OCI-M1 (cell line): ENCODE results near the gene PSG11.
"Not testable (repeated sequence)": the region's sequence is repeated elsewhere in the genome, so short reads cannot be mapped to it uniquely, and the experiment has no call there.

Experiments used
- DNase-seq: peaks from one replicate; lab custom pipeline; 2025; lab: John Stamatoyannopoulos, UW

Gene PSG11

GRCh38 chr19:43026369-43026768 is at the start of gene PSG11:
TSS of gene PSG11 (minus strand) at chr19:43026469. CDS start at chr19:43026372, 97 bp downstream.
- not testable (repeated sequence) for DNase-seq

GRCh38 chr19:43062418-43062817 is 36.1 kb upstream of the PSG11 start:
- not testable (repeated sequence) for DNase-seq

- DNase-seq = not testable (repeated sequence)
Measured at GRCh38 chr19:43061326-43061725, 35.1 kb upstream of the PSG11 start.

GRCh38 chr19:43060254-43060653 is 34.0 kb upstream of the PSG11 start:
- not testable (repeated sequence) for DNase-seq

GRCh38 chr19:43059482-43059881 is 33.2 kb upstream of the PSG11 start:
- not testable (repeated sequence) for DNase-seq

- not testable (repeated sequence) for DNase-seq
Measured at GRCh38 chr19:43058440-43058839, 32.2 kb upstream of the PSG11 start.

- DNase-seq = not testable (repeated sequence)
Measured at GRCh38 chr19:43047966-43048365, 21.7 kb upstream of the PSG11 start.

- DNase-seq = not testable (repeated sequence)
Measured at GRCh38 chr19:43046578-43046977, 20.3 kb upstream of the PSG11 start.

GRCh38 chr19:43043492-43044180 is 17.4 kb upstream of the PSG11 start:
- not testable (repeated sequence) for DNase-seq

- not testable (repeated sequence) for DNase-seq
Measured at GRCh38 chr19:43031645-43032044, 5.4 kb upstream of the PSG11 start.

- no peak for DNase-seq
Measured at GRCh38 chr19:43028866-43029265, 2.6 kb upstream of the PSG11 start.

GRCh38 chr19:43027985-43028384 is 1.7 kb upstream of the PSG11 start:
- not testable (repeated sequence) for DNase-seq

GRCh38 chr19:43027061-43027460 is 792 bp upstream of the PSG11 start:
- DNase-seq = not testable (repeated sequence)

GRCh38 chr19:43022098-43022497 is 4.2 kb downstream of the PSG11 start:
- DNase-seq = not testable (repeated sequence)

- DNase-seq = not testable (repeated sequence)
Measured at GRCh38 chr19:43021629-43022028, 4.6 kb downstream of the PSG11 start.

- not testable (repeated sequence) for DNase-seq
Measured at GRCh38 chr19:43019588-43019987, 6.7 kb downstream of the PSG11 start.

GRCh38 chr19:43005841-43006240 is 20.4 kb downstream of the PSG11 start:
- DNase-seq = not testable (repeated sequence)

- not testable (repeated sequence) for DNase-seq
Measured at GRCh38 chr19:43004846-43005245, 21.4 kb downstream of the PSG11 start.

- not testable (repeated sequence) for DNase-seq
Measured at GRCh38 chr19:43003634-43004033, 22.6 kb downstream of the PSG11 start.

GRCh38 chr19:43002948-43003347 is 23.3 kb downstream of the PSG11 start:
- not testable (repeated sequence) for DNase-seq

GRCh38 chr19:42996161-42996560 is 30.1 kb downstream of the PSG11 start:
- DNase-seq = not testable (repeated sequence)

- DNase-seq = not testable (repeated sequence)
Measured at GRCh38 chr19:42992029-42992604, 34.2 kb downstream of the PSG11 start.

- DNase-seq = no peak
Measured at GRCh38 chr19:42989851-42990250, 36.4 kb downstream of the PSG11 start.
